Naive B cell (primary cell): Measurements from ENCODE around the gene SPECC1L. TPM values are rescaled to one million over a fixed set of nuclear protein-coding genes. Genes with fewer than 3 reads are reported as not detected.
A peak's percentile ranks its signal among the peaks of the same experiment; 100 is the strongest.
"Not testable (repeated sequence)": the region's sequence is repeated elsewhere in the genome, so short reads cannot be mapped to it uniquely, and the experiment has no call there.

Experiments used
- ATAC-seq, 2 donors: fragments of 150-1000 bp; cut with Tn5 transposase; 2 replicates each; pipeline ENCODE4 v1.10.0; 2021; ENCODE audit warnings: low read depth in 2 of 2, mild to moderate bottlenecking in 2 of 2, moderate library complexity in 2 of 2
- DNase-seq: peaks from one replicate; pipeline ENCODE4 v3.0.0; 2022
- H3K27ac Mint-ChIP-seq, 6 donors: one replicate each; pipeline ENCODE4 v1.8.0; 2020 to 2022; ENCODE audit warnings: mild to moderate bottlenecking in 6 of 6, mixed read lengths in 6 of 6, moderate library complexity in 5 of 6, inconsistent platforms in 2 of 6
- H3K27me3 Mint-ChIP-seq, 3 donors: one replicate each; pipeline ENCODE4 v1.8.0; 2021 to 2022; ENCODE audit warnings: mixed read lengths in 3 of 3, mild to moderate bottlenecking in 1 of 3
- H3K36me3 Mint-ChIP-seq, 2 donors: one replicate each; pipeline ENCODE4 v1.8.0; 2020 to 2022; ENCODE audit warnings: mixed read lengths in 2 of 2, inconsistent platforms in 1 of 2, mild to moderate bottlenecking in 1 of 2
- H3K4me1 Mint-ChIP-seq, 3 donors: one replicate each; pipeline ENCODE4 v1.8.0; 2020 to 2022; ENCODE audit warnings: mixed read lengths in 3 of 3, inconsistent platforms in 1 of 3, mild to moderate bottlenecking in 1 of 3, moderate library complexity in 1 of 3
- H3K4me3 Mint-ChIP-seq, 8 donors: one replicate each; pipeline ENCODE4 v1.8.0; 2020 to 2022; ENCODE audit warnings: mild to moderate bottlenecking in 8 of 8, mixed read lengths in 8 of 8, moderate library complexity in 8 of 8, inconsistent platforms in 2 of 8
- H3K9me3 Mint-ChIP-seq, 7 donors: one replicate each; pipeline ENCODE4 v1.8.0; 2020 to 2022; ENCODE audit warnings: mixed read lengths in 7 of 7, mild to moderate bottlenecking in 5 of 7, inconsistent platforms in 2 of 7, moderate library complexity in 1 of 7
- polyA plus RNA-seq, 6 donors: library from polyadenylated mRNA; unstranded; fragments of 300-500 nt; fragmentation: Illumina TruSeq; gene quantifications; one replicate each; pipeline ENCODE4 v1.2.3, GENCODE V29; 2021; ENCODE audit warnings: low read depth in 6 of 6

Gene SPECC1L
- polyA plus RNA-seq: 10 to 100 TPM in 3 of 6 donors, 1 to 10 TPM in 3; 1.7 to 29.4 (median 9.7) TPM

- H3K36me3 Mint-ChIP-seq: no peaks in the 10 kb centered on the region
- DNase-seq (peak; percentile 93), ATAC-seq (peak; percentile 87 to 88)
- H3K9me3 Mint-ChIP-seq: no peaks in the 10 kb centered on the region
- peak within 1 kb of the TSS in 5 of 6 donors; percentile 69 to 90 (median 78) for H3K27ac Mint-ChIP-seq
- H3K4me3 Mint-ChIP-seq: peak within 1 kb of the TSS; percentile 85 to 94 (median 90)
- peaks cover 21 to 53% (median 34%) of the 10 kb centered on the region in 3 donors for H3K4me1 Mint-ChIP-seq
- no peaks in the 10 kb centered on the region for H3K27me3 Mint-ChIP-seq
These were observed at the start of gene SPECC1L for GRCh38 chr22:24270556-24271385. TSS of gene SPECC1L (plus strand) at chr22:24270831. CDS start at chr22:24302232, 31,401 bp downstream.

DNA sequence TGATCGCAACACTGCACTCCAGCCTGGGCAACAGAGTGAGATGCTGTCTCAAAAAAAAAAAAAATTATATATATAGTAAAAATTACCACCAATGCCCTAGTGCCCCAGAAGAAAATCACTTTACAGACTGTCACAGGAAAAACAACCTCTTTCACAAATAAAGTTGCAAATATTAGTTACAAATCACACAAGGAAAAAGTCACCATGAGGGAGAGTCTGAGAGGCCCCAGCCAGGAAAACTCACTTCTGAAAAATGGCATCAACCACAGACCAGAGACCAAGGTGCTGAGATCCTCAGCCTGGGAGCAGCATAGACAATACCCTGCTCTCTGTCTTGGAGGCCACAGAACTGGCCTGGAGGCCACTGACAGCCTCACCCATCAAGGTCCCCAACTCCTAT lies 46.2 kb upstream of the SPECC1L start:
- Mint-ChIP-seq H3K4me3 (no peak overlapping the region), H3K4me1 (no peaks in the 10 kb centered on the region), H3K36me3 (no peaks in the 10 kb centered on the region), H3K27ac (no peak overlapping the region), H3K9me3 (peaks cover 0 to 9% (median 2%) of the 10 kb centered on the region in 7 donors), H3K27me3 (no peaks in the 10 kb centered on the region)
- DNase-seq: no peak
- no peak for ATAC-seq

GRCh38 chr22:24225044-24225601 lies 45.5 kb upstream of the SPECC1L start:
- Mint-ChIP-seq H3K4me1 (no peaks in the 10 kb centered on the region), H3K4me3 (no peak overlapping the region), H3K27me3 (no peaks in the 10 kb centered on the region), H3K9me3 (peaks cover 0 to 9% (median 2%) of the 10 kb centered on the region in 7 donors), H3K36me3 (no peaks in the 10 kb centered on the region), H3K27ac (no peak overlapping the region)
- ATAC-seq: no peak
- no peak for DNase-seq

DNA sequence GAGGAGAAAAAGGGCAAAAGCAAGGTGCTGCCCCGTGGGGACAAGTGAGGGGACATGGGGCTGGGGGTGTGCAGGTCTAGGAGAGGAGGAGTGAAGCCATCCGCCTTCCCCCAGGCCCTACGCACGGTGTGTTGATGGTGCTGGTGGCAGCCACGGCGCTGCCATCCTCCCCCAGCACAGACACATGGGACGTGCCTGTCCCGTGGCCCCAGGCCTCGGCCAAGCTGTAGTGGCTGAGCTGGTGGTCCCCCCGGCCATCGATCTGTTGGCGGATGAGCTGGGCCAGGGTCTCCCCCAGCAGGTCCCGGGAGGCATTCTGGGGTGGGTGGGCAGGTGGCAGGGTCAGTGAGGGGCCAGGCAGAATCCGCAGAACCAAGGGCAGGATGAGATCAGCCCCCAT lies 44.7 kb upstream of the SPECC1L start:
- no peaks in the 10 kb centered on the region for H3K4me1 Mint-ChIP-seq
- DNase-seq: no peak
- no peak overlapping the region for H3K27ac Mint-ChIP-seq
- H3K27me3 Mint-ChIP-seq: no peaks in the 10 kb centered on the region
- no peak overlapping the region for H3K4me3 Mint-ChIP-seq
- ATAC-seq: no peak
- peaks cover 0 to 9% (median 2%) of the 10 kb centered on the region in 7 donors for H3K9me3 Mint-ChIP-seq
- H3K36me3 Mint-ChIP-seq: no peaks in the 10 kb centered on the region

GRCh38 chr22:24230911-24231656 lies 39.5 kb upstream of the SPECC1L start:
- peak; percentile 33 for DNase-seq
- no peaks in the 10 kb centered on the region for H3K36me3 Mint-ChIP-seq
- ATAC-seq: peak; percentile 74 to 80
- peak overlapping the region in 4 of 6 donors; percentile 15 to 70 (median 48) for H3K27ac Mint-ChIP-seq
- peaks cover 0 to 6% (median 5%) of the 10 kb centered on the region in 3 donors for H3K4me1 Mint-ChIP-seq
- peaks cover 0 to 5% (median 0%) of the 10 kb centered on the region in 3 donors for H3K27me3 Mint-ChIP-seq
- H3K9me3 Mint-ChIP-seq: peaks cover 0 to 4% (median 0%) of the 10 kb centered on the region in 7 donors
- no peak overlapping the region for H3K4me3 Mint-ChIP-seq

DNA sequence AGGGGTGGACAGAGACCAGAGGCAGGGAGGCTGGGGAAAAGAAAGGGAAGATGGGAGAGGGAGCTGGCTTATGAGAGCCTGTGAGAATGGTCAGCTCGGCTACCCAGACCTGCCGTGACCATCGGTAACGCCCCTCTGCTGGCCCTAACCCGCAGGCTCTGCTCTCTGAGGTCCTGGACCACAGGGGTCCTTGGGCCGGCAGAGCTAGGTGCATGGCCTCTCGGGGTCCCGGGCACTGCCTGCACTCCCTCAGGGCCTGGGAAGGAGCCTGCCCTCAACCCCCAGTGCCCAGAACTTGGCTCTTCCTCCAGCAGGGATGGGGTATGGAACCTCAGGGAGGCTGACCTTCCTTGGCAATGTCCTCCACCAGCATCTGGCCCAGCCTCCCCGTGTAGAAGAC lies 38.9 kb upstream of the SPECC1L start:
- DNase-seq (no peak), ATAC-seq (no peak)
- H3K4me1 Mint-ChIP-seq: peaks cover 0 to 6% (median 5%) of the 10 kb centered on the region in 3 donors
- peak overlapping the region in 1 of 6 donors; percentile 70 for H3K27ac Mint-ChIP-seq
- peaks cover 0 to 4% (median 0%) of the 10 kb centered on the region in 7 donors for H3K9me3 Mint-ChIP-seq
- H3K27me3 Mint-ChIP-seq: peaks cover 0 to 5% (median 0%) of the 10 kb centered on the region in 3 donors
- H3K36me3 Mint-ChIP-seq: no peaks in the 10 kb centered on the region
- H3K4me3 Mint-ChIP-seq: no peak overlapping the region

GRCh38 chr22:24232124-24232523 lies 38.5 kb upstream of the SPECC1L start:
- Mint-ChIP-seq H3K27ac (peak overlapping the region in 1 of 6 donors; percentile 66), H3K36me3 (no peaks in the 10 kb centered on the region), H3K4me1 (peaks cover 0 to 6% (median 5%) of the 10 kb centered on the region in 3 donors), H3K4me3 (no peak overlapping the region), H3K27me3 (peaks cover 0 to 5% (median 0%) of the 10 kb centered on the region in 3 donors), H3K9me3 (peaks cover 0 to 2% (median 0%) of the 10 kb centered on the region in 7 donors)
- DNase-seq: no peak
- ATAC-seq: no peak

GRCh38 chr22:24232725-24233124 lies 37.9 kb upstream of the SPECC1L start:
- no peaks in the 10 kb centered on the region for H3K36me3 Mint-ChIP-seq
- peaks cover 0 to 6% (median 5%) of the 10 kb centered on the region in 3 donors for H3K4me1 Mint-ChIP-seq
- H3K27ac Mint-ChIP-seq: no peak overlapping the region
- no peak for DNase-seq
- H3K4me3 Mint-ChIP-seq: no peak overlapping the region
- H3K27me3 Mint-ChIP-seq: peaks cover 0 to 5% (median 0%) of the 10 kb centered on the region in 3 donors
- no peak for ATAC-seq
- no peaks in the 10 kb centered on the region for H3K9me3 Mint-ChIP-seq

DNA sequence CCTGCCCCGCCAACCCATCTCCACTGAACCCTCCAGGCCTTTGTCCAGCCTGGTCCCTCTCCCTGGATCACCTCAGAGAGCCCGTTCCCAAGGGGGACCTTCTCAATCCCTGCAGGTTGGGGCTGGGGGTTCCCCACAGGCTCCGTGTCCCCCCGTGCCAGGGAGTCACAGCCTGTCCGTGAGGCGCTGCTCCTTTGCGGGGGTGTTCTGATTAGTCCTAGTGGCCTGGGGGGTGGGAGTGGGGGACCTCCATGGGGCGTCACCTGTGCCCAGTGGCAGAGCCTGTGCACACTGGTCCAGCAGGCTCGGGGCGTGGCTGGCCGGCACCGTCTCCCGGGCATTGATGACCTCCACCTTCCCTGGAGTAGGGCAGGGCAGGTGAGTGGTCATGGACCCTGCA lies 37.4 kb upstream of the SPECC1L start:
- peaks cover 0 to 5% (median 0%) of the 10 kb centered on the region in 3 donors for H3K27me3 Mint-ChIP-seq
- ATAC-seq (no peak), DNase-seq (no peak)
- H3K36me3 Mint-ChIP-seq: no peaks in the 10 kb centered on the region
- H3K4me1 Mint-ChIP-seq: peaks cover 0 to 6% (median 5%) of the 10 kb centered on the region in 3 donors
- no peak overlapping the region for H3K27ac Mint-ChIP-seq
- no peak overlapping the region for H3K4me3 Mint-ChIP-seq
- no peaks in the 10 kb centered on the region for H3K9me3 Mint-ChIP-seq

DNA sequence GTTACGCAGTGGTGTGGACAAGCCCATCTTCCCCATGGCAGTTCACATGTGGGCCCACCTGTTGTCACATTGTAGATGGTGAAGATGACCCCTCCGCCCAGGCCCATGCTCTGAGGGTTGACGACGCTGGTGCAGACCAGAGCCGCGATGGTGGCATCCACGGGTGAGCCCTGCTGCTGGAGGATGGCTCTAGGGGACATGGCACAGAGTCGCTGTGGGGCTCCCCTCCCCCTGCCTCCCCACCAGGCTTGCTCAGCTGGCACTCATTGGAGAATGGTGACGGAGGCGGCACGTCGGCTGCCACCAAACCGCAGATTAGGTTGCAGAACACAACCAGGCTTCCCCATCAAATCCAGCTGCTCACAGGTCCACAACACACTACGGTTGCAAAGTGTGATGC lies 36.8 kb upstream of the SPECC1L start:
- no peaks in the 10 kb centered on the region for H3K36me3 Mint-ChIP-seq
- no peaks in the 10 kb centered on the region for H3K9me3 Mint-ChIP-seq
- peaks cover 0 to 5% (median 0%) of the 10 kb centered on the region in 3 donors for H3K27me3 Mint-ChIP-seq
- H3K4me1 Mint-ChIP-seq: peaks cover 0 to 6% (median 5%) of the 10 kb centered on the region in 3 donors
- H3K27ac Mint-ChIP-seq: no peak overlapping the region
- DNase-seq (no peak), ATAC-seq (no peak)
- no peak overlapping the region for H3K4me3 Mint-ChIP-seq

GRCh38 chr22:24235315-24235714 lies 35.3 kb upstream of the SPECC1L start:
- Mint-ChIP-seq H3K27ac (peak overlapping the region in 1 of 6 donors; percentile 27), H3K4me1 (peaks cover 0 to 6% (median 5%) of the 10 kb centered on the region in 3 donors), H3K27me3 (peaks cover 0 to 5% (median 0%) of the 10 kb centered on the region in 3 donors), H3K9me3 (no peaks in the 10 kb centered on the region), H3K36me3 (no peaks in the 10 kb centered on the region), H3K4me3 (no peak overlapping the region)
- DNase-seq (no peak), ATAC-seq (no peak)

DNA sequence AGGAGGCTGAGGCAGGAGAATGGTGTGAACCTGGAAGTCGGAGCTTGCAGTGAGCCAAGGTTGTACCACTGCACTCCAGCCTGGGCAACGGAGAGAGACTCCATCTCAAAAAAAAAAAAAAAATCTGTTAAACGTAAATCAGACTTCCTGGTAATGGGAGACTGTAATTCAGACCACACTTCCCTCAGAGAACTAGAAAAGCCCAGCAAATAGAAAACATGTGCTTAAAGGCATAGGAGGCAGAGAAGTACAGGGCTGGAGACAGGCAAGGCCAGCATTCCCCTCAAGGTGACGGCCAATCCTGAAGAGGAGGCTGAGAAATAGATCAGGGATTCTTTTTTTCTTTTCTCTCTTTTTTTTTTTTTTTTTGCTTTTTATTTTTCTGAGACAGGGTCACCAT lies 34.0 kb upstream of the SPECC1L start:
- DNase-seq (no peak), ATAC-seq (no peak)
- Mint-ChIP-seq H3K27me3 (no peaks in the 10 kb centered on the region), H3K27ac (peak overlapping the region in 1 of 6 donors; percentile 21), H3K36me3 (no peaks in the 10 kb centered on the region), H3K4me1 (peaks cover 0 to 2% (median 0%) of the 10 kb centered on the region in 3 donors), H3K9me3 (no peaks in the 10 kb centered on the region), H3K4me3 (no peak overlapping the region)

DNA sequence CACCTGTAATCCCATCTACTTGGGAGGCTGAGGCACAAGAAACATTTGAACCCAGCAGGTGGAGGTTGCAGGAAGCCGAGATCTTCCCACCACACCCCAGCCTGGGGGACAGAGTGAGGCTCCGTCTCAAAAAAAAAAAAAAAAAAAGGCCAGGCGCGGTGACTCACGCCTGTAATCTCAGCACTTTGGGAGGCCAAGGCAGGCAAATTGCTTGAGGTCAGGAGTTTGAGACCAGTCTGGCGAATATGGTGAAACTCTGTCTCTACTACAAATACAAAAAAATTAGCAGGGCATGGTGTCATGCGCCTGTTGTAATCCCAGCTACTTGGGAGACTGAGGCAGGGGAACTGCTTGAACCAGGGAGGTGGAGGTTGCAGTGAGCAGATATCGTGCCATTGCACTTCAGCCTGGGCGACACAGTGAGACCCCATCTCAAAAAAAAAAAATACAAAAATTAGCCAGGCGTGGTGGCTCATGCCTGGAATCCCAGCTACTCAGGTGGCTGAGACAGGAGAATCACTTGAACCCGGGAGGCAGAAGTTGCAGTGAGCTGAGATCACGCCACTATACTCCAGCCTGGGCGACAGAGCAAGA lies 32.4 kb upstream of the SPECC1L start:
- not testable (repeated sequence) for H3K36me3 Mint-ChIP-seq, H3K27ac Mint-ChIP-seq, H3K27me3 Mint-ChIP-seq, DNase-seq, ATAC-seq, H3K4me3 Mint-ChIP-seq, H3K9me3 Mint-ChIP-seq
- peaks cover 10 to 16% (median 14%) of the 10 kb centered on the region in 3 donors for H3K4me1 Mint-ChIP-seq
